Erythroblast (primary cell): ENCODE results near the gene AKR1A1.

Experiments
- GATA1 ChIP-seq: IDR thresholded peaks from 2 replicates; pipeline ENCODE4 v1.6.1; 2011; ENCODE audit warnings: low read depth, mild to moderate bottlenecking, control low read depth, low read length, moderate library complexity
- POLR2A ChIP-seq: IDR thresholded peaks from 2 replicates; pipeline ENCODE4 v1.6.1; 2011; ENCODE audit warnings: mild to moderate bottlenecking, low read length

DNA sequence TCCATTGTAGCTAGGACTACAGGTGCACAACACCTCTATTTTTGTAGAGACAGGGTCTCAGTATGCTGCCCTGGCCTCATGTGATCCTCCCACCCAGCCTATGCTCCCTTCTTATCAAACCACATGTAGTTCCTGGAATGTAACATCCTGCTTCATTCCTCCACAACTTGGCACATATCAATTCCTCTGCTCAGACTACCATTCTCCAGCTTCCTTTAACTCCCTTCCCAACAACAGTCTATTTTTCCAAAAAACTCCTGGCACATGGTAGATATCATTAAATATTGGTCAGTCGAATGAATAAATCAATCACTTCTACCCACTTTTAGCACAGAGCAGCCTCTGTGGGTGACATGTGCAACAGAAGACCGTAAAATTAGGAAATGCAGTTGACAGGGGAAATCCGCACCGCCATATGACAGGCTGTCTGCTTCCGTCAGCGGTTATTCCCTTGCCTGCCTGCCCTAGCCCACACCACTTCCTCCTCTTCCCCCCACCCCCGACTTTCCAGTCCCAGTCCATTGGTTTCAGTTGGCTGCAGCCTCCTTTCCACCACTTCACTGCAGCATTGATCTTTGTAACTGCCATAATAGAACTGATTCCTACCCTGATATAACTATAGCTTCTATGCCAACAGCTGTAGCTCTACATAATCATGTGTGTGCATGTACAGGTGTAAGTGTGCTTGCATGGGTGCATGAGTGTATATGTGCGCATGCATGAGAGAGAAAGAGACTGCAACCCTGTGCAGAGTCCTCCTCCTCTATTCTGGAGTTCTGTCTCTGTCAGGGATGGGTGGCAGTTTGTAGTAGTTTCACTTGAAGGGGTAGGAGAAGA lies 6.8 kb upstream of the AKR1A1 start:
- TF ChIP-seq POLR2A: no peak
- TF ChIP-seq GATA1: no peak
